HG03139 (cell line): ENCODE data around the gene CCNT1.
"Not testable (repeated sequence)": the region's sequence is repeated elsewhere in the genome, so short reads cannot be mapped to it uniquely, and the experiment has no call there.

Experiments
- ATAC-seq: cut with Tn5 transposase; IDR thresholded peaks from one replicate; pipeline ENCODE4 v1.9.1; 2021; ENCODE audit not compliant: unreplicated experiment

The CCNT1 gene

GRCh38 chr12:48716493-48717251 is at the start of gene CCNT1:
Gene CCNT1, minus strand, starts transcription at chr12:48716707. Its CDS starts 32 bp downstream, at chr12:48716675.
- peak; percentile 98 for ATAC-seq

GRCh38 chr12:48765753-48766162 is 49.3 kb upstream of the CCNT1 start:
- ATAC-seq: no peak

- ATAC-seq: no peak
These were observed 48.0 kb upstream of the CCNT1 start for GRCh38 chr12:48764521-48764920.

- ATAC-seq: no peak
These were observed 42.2 kb upstream of the CCNT1 start for GRCh38 chr12:48758737-48759136.

- ATAC-seq: no peak
These were observed 41.7 kb upstream of the CCNT1 start for GRCh38 chr12:48758186-48758585.

- no peak for ATAC-seq
These were observed 34.4 kb upstream of the CCNT1 start for GRCh38 chr12:48750769-48751356.

- ATAC-seq: no peak
These were observed 33.7 kb upstream of the CCNT1 start for GRCh38 chr12:48750215-48750614.

- ATAC-seq: no peak
These were observed 27.9 kb upstream of the CCNT1 start for GRCh38 chr12:48744251-48745008.

- no peak for ATAC-seq
These were observed 23.2 kb upstream of the CCNT1 start for GRCh38 chr12:48739618-48740269.

GRCh38 chr12:48736456-48736855 is 19.9 kb upstream of the CCNT1 start:
- ATAC-seq: no peak

- no peak for ATAC-seq
These were observed 12.3 kb upstream of the CCNT1 start for GRCh38 chr12:48728807-48729206.

GRCh38 chr12:48720737-48721136 is 4.2 kb upstream of the CCNT1 start:
- ATAC-seq: not testable (repeated sequence)

- ATAC-seq: not testable (repeated sequence)
These were observed 3.7 kb upstream of the CCNT1 start for GRCh38 chr12:48720171-48720570.

GRCh38 chr12:48719002-48719401 is 2.5 kb upstream of the CCNT1 start:
- ATAC-seq: not testable (repeated sequence)

GRCh38 chr12:48717252-48717695 is 767 bp upstream of the CCNT1 start:
- ATAC-seq: no peak

GRCh38 chr12:48716168-48716492 is 377 bp downstream of the CCNT1 start:
- no peak for ATAC-seq

GRCh38 chr12:48712209-48712608 is 4.3 kb downstream of the CCNT1 start:
- no peak for ATAC-seq

- ATAC-seq: not testable (repeated sequence)
These were observed 17.7 kb downstream of the CCNT1 start for GRCh38 chr12:48698822-48699221.

GRCh38 chr12:48696626-48697025 is 19.9 kb downstream of the CCNT1 start:
- ATAC-seq: no peak

GRCh38 chr12:48695859-48696258 is 20.6 kb downstream of the CCNT1 start:
- no peak for ATAC-seq

GRCh38 chr12:48694038-48694437 is 22.5 kb downstream of the CCNT1 start:
- no peak for ATAC-seq
